K562 (cell line): Measurements from ENCODE around the gene RASEF. TPM values are rescaled to one million over a fixed set of nuclear protein-coding genes. Genes with fewer than 3 reads are reported as not detected.

ENCODE experiments used
- ATAC-seq: fragments of 200-7000 bp; cut with Tn5 transposase; 3 replicates; pipeline ENCODE4 v1.9.1; 2020; ENCODE audit warnings: moderate library complexity
- BruUV-seq: library from RNA; stranded (reverse); fragments of 400-500 nt; replicated peaks from 2 replicates; lab custom pipeline; 2021; lab: Mats Ljungman, UMichigan
- CTCF ChIA-PET: fragments of 300-600 bp; formaldehyde crosslinking; extraction: SDS; loops from one replicate; lab custom pipeline; 2021; ENCODE audit warnings: low intra/inter-chr PET ratio; lab: Yijun Ruan, JAX
- POLR2A ChIA-PET: fragments of 300-600, 350-650 bp; sonication (Branson Sonifier 250); formaldehyde crosslinking; extraction: SDS; loops from one replicate; lab custom pipeline; 2021; ENCODE audit warnings: antibody characterized with exemption, inconsistent platforms; lab: Yijun Ruan, JAX
- DNase-seq, 4 experiments: peaks; one replicate each; pipeline versions ENCODE4 v3.0.0 to v3.0.0-alpha.2; 2011 to 2018; ENCODE audit warnings: low spot score in 3 of 4, mixed read lengths in 3 of 4; ENCODE audit errors: extremely low read depth in 1 of 4
- FAIRE-seq: peaks from 2 replicates; lab custom pipeline; 2011; peaks lifted over from hg19 to GRCh38; lab: Jason Lieb, UNC
- H2AFZ ChIP-seq: 2 replicates; pipeline ENCODE4 v1.6.0; 2011; ENCODE audit warnings: low read depth, low read length, control low read depth, inconsistent platforms
- H3K27ac ChIP-seq: fragments of 200-600 bp; 3 replicates; pipeline ENCODE4 v1.8.0; 2011; ENCODE audit warnings: low read depth, mild to moderate bottlenecking, control low read depth, inconsistent platforms, low read length, moderate library complexity, mixed read lengths; ENCODE audit errors: extremely low read depth
- H3K27me3 ChIP-seq, 2 experiments: fragments of 300-600 bp in 1 of 2; 2 replicates in 1 of 2; 3 replicates in 1 of 2; pipeline versions ENCODE4 v1.6.0 to v1.8.0; 2011; ENCODE audit warnings: inconsistent platforms in 2 of 2, low read length in 2 of 2, mild to moderate bottlenecking in 1 of 2, mixed read lengths in 1 of 2, moderate library complexity in 1 of 2; ENCODE audit not compliant: control insufficient read depth in 2 of 2, insufficient read depth in 2 of 2
- H3K36me3 ChIP-seq: fragments of 300-600 bp; 3 replicates; pipeline ENCODE4 v1.8.0; 2011; ENCODE audit warnings: mild to moderate bottlenecking, low read length, inconsistent platforms; ENCODE audit not compliant: control insufficient read depth, insufficient read depth
- H3K4me1 ChIP-seq, 2 experiments: fragments of 200-600 bp in 1 of 2; replicated peaks in 1 of 2; 2 replicates in 1 of 2; 3 replicates in 1 of 2; pipeline versions ENCODE4 v1.5.1 to v1.8.0; 2011; ENCODE audit warnings: inconsistent platforms in 2 of 2, low read length in 2 of 2, mild to moderate bottlenecking in 1 of 2, mixed read lengths in 1 of 2, moderate library complexity in 1 of 2; ENCODE audit not compliant: control insufficient read depth in 2 of 2, insufficient read depth in 2 of 2
- H3K4me2 ChIP-seq: 2 replicates; pipeline ENCODE4 v1.6.1; 2011; ENCODE audit warnings: low read length, control low read depth, inconsistent platforms, mixed read lengths; ENCODE audit not compliant: insufficient read depth
- H3K4me3 ChIP-seq: fragments of 200-600 bp; sonication (generic), shearing (Covaris generic); 2 replicates; pipeline ENCODE4 v1.5.1; 2016; ENCODE audit warnings: control low read depth, inconsistent platforms
- H3K79me2 ChIP-seq: fragments of 200-600 bp; 3 replicates; pipeline ENCODE4 v1.8.0; 2011; ENCODE audit warnings: low read length, inconsistent platforms; ENCODE audit not compliant: control insufficient read depth, insufficient read depth
- H3K9ac ChIP-seq, 2 experiments: 2 replicates each; pipeline versions ENCODE4 v1.6.0 to v1.6.1; 2011; ENCODE audit warnings: low read depth in 2 of 2, low read length in 2 of 2, control low read depth in 1 of 2, inconsistent platforms in 1 of 2, mild to moderate bottlenecking in 1 of 2, mixed read lengths in 1 of 2; ENCODE audit not compliant: insufficient read depth in 1 of 2
- H3K9me1 ChIP-seq: one replicate; pipeline ENCODE4 v1.6.0; 2011; ENCODE audit warnings: inconsistent platforms, mild to moderate bottlenecking, low read length, moderate library complexity; ENCODE audit not compliant: control insufficient read depth, insufficient read depth
- H3K9me3 ChIP-seq: replicated peaks from 2 replicates; pipeline ENCODE4 v1.5.1; 2011; ENCODE audit warnings: low read depth, low read length, inconsistent platforms; ENCODE audit not compliant: control insufficient read depth, insufficient read depth
- H4K20me1 ChIP-seq: replicated peaks from 2 replicates; pipeline ENCODE4 v1.6.1; 2011; ENCODE audit warnings: low read length, inconsistent platforms, mixed read lengths; ENCODE audit not compliant: control insufficient read depth, insufficient read depth
- FUS ChIP-seq: fragments of 200-400 bp; formaldehyde crosslinking; optimal IDR thresholded peaks from 2 replicates; pipeline ENCODE3; 2017; ENCODE audit warnings: low read depth, low read length
- GABPB1 ChIP-seq: sonication (generic); formaldehyde crosslinking; IDR thresholded peaks from 2 replicates; pipeline ENCODE4 v1.8.0; 2022; ENCODE audit warnings: mild to moderate bottlenecking, missing genetic modification reagents
- HMGN3 ChIP-seq: IDR thresholded peaks from 2 replicates; pipeline ENCODE4 v1.6.1; 2011; ENCODE audit warnings: borderline replicate concordance, low read depth, mild to moderate bottlenecking, mixed read lengths, low read length; ENCODE audit not compliant: insufficient read length; ENCODE audit errors: extremely low read depth
- KLF1 ChIP-seq: fragments of 450-650 bp; IDR thresholded peaks from 2 replicates; pipeline ENCODE4 v1.6.1; 2016; ENCODE audit warnings: missing genetic modification characterization, missing compliant biosample characterization
- NUFIP1 ChIP-seq: fragments of 450-650 bp; IDR thresholded peaks from 2 replicates; pipeline ENCODE4 v1.6.1; 2018; ENCODE audit not compliant: partially characterized antibody
- PHF20 ChIP-seq: fragments of 450-650 bp; IDR thresholded peaks from 2 replicates; pipeline ENCODE4 v1.6.1; 2018; ENCODE audit not compliant: partially characterized antibody
- RBM17 ChIP-seq: fragments of 200-400 bp; formaldehyde crosslinking; IDR thresholded peaks from 2 replicates; pipeline ENCODE4 v1.6.1; 2017; ENCODE audit warnings: low read depth, mild to moderate bottlenecking, low read length, borderline replicate concordance
- ZNF707 ChIP-seq: fragments of 250-450 bp; sonication (Bioruptor Pico); conservative IDR thresholded peaks from 2 replicates; pipeline ENCODE4 v1.8.0; 2022; ENCODE audit warnings: inconsistent platforms, mild to moderate bottlenecking, moderate library complexity
- ZNF780A ChIP-seq: fragments of 250-450 bp; sonication (Bioruptor Pico); IDR thresholded peaks from 2 replicates; pipeline ENCODE4 v1.5.0; 2021; ENCODE audit warnings: mild to moderate bottlenecking
- WGBS: fragments of 100-300 bp; shearing (Covaris generic); methylation state at CpG from one replicate; pipeline ENCODE4 v1.1.6; 2016; ENCODE audit warnings: low coverage, mixed read lengths; ENCODE audit not compliant: insufficient coverage; ENCODE audit errors: missing lambda C conversion rate; 5-methylcytosine and 5-hydroxymethylcytosine counted together
- in situ Hi-C: fragments of 300-500 bp; cut with MboI; formaldehyde crosslinking; loops from 4 replicates; pipeline ENCODE4 v1.15.0; 2018; ENCODE audit warnings: inconsistent platforms, mixed read lengths
- intact Hi-C: fragments of 100-400 bp; cut with micrococcal nuclease; formaldehyde crosslinking; loops from 2 replicates; pipeline ENCODE4 v1.14.2; 2022
- polyA plus RNA-seq, 8 experiments: library from polyadenylated mRNA; depleted of rRNA in 4 of 8; stranded (reverse) in 5 of 8; unstranded in 3 of 8; fragments of >200 nt; fragmentation: Nextera tagmentation in 2 of 8; fragmentation: Illumina TruSeq in 1 of 8; extraction: Ambion mirVana in 2 of 8; extraction: Trizol in 1 of 8; gene quantifications; 2 replicates each; pipeline versions ENCODE4 v1.2.1 to v1.2.3, GENCODE V29; 2011 to 2014; ENCODE audit warnings: inconsistent platforms in 1 of 8, missing spikeins in 1 of 8
- total RNA-seq, 7 experiments: library from RNA; depleted of rRNA in 6 of 7; stranded (reverse); fragments of >200 nt in 6 of 7; fragmentation: Illumina TruSeq in 2 of 7; extraction: Trizol in 2 of 7; gene quantifications; 2 replicates each; pipeline versions ENCODE4 v1.2.1 to v1.2.3, GENCODE V29; 2011 to 2021; ENCODE audit warnings: low replicate concordance in 1 of 7
- TF ChIP-seq, protein P1 (sequence below): fragments of 250-450 bp; sonication (Bioruptor Pico); IDR thresholded peaks from 2 replicates; pipeline ENCODE4 v1.8.0; 2021; ENCODE audit warnings: mild to moderate bottlenecking, moderate library complexity
- TF ChIP-seq, protein P2 (sequence below), 2 experiments: IDR thresholded peaks in 1 of 2; conservative IDR thresholded peaks in 1 of 2; 2 replicates each; pipeline ENCODE4 v1.6.1; 2016; ENCODE audit warnings: low read depth in 2 of 2, mild to moderate bottlenecking in 1 of 2, missing compliant biosample characterization in 1 of 2, missing genetic modification characterization in 1 of 2, moderate library complexity in 1 of 2
- TF ChIP-seq, protein P3 (sequence below), 2 experiments: fragments of 450-650 bp; IDR thresholded peaks; 2 replicates each; pipeline ENCODE4 v1.6.1; 2018; ENCODE audit warnings: mild to moderate bottlenecking in 2 of 2, low read depth in 1 of 2; ENCODE audit not compliant: partially characterized antibody in 2 of 2

RASEF gene
- total and polyA plus RNA-seq, 9 of the 15 experiments (the other 6 are each of a cell fraction or from before 2014, with no cell fraction given): 0.01 to 0.18 (median 0.11) TPM; not detected in 4

DNA sequence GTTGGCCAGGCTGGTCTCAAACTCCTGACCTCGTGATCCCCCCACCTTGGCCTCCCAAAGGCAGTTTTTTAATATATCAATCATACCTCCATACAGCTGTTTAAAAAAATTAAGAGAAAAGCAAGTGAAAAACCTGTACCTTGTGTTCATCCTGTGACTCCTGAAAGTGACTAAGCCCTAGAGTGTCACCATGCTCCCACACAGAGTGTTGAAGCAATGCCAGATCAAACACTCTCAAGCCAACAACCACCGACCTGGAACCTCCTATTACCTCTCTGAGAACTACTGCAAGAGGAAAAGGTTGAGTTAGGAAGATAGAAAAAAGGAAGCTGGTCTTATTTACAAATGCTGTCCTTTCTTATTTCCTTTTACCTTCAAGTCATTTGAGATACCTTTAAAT lies 123.5 kb downstream of the RASEF start:
- ChIA-PET POLR2A (no interaction called here), CTCF (no interaction called here)
- Histone ChIP-seq H3K4me2 (no peak overlapping the region), H3K9me3 (no peaks in the 10 kb centered on the region), H2AFZ (no peak overlapping the region), H4K20me1 (no peaks in the 10 kb centered on the region), H3K36me3 (no peaks in the 10 kb centered on the region), H3K79me2 (no peaks in the 10 kb centered on the region), H3K4me3 (no peak overlapping the region), H3K27ac (no peak overlapping the region), H3K9ac (no peak overlapping the region), H3K27me3 (no peaks in the 10 kb centered on the region), H3K4me1 (no peaks in the 10 kb centered on the region), H3K9me1 (no peaks in the 10 kb centered on the region)
- in situ Hi-C loops (no loop called here), intact Hi-C loops (no loop called here)
- no TSS peak for BruUV-seq
- DNase-seq (no peak), FAIRE-seq (no peak), ATAC-seq (no peak)
- WGBS: 0% methylated on average over 2 of the region's 2 CpGs
- TF ChIP-seq ZNF780A (CRISPR knock-in tag): no peak
- TF ChIP-seq GABPB1 (CRISPR knock-in tag): no peak
- TF ChIP-seq RBM17: no peak
- TF ChIP-seq ZNF707 (CRISPR knock-in tag): no peak
- TF ChIP-seq, protein P1, sequence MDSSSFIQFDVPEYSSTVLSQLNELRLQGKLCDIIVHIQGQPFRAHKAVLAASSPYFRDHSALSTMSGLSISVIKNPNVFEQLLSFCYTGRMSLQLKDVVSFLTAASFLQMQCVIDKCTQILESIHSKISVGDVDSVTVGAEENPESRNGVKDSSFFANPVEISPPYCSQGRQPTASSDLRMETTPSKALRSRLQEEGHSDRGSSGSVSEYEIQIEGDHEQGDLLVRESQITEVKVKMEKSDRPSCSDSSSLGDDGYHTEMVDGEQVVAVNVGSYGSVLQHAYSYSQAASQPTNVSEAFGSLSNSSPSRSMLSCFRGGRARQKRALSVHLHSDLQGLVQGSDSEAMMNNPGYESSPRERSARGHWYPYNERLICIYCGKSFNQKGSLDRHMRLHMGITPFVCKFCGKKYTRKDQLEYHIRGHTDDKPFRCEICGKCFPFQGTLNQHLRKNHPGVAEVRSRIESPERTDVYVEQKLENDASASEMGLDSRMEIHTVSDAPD (CRISPR knock-in tag): no peak
- TF ChIP-seq PHF20: no peak
- TF ChIP-seq KLF1 (tag): no peak
- TF ChIP-seq, protein P2, sequence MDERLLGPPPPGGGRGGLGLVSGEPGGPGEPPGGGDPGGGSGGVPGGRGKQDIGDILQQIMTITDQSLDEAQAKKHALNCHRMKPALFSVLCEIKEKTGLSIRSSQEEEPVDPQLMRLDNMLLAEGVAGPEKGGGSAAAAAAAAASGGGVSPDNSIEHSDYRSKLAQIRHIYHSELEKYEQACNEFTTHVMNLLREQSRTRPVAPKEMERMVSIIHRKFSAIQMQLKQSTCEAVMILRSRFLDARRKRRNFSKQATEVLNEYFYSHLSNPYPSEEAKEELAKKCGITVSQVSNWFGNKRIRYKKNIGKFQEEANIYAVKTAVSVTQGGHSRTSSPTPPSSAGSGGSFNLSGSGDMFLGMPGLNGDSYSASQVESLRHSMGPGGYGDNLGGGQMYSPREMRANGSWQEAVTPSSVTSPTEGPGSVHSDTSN (CRISPR knock-in tag; IDR thresholded peaks at IDR 0.05; ENCODE audit: low read depth): no peak
- TF ChIP-seq, protein P2 (tag; conservative IDR thresholded peaks at IDR 0.05; ENCODE audit: low read depth): no peak
- no peak for TF ChIP-seq HMGN3
- TF ChIP-seq, protein P3, sequence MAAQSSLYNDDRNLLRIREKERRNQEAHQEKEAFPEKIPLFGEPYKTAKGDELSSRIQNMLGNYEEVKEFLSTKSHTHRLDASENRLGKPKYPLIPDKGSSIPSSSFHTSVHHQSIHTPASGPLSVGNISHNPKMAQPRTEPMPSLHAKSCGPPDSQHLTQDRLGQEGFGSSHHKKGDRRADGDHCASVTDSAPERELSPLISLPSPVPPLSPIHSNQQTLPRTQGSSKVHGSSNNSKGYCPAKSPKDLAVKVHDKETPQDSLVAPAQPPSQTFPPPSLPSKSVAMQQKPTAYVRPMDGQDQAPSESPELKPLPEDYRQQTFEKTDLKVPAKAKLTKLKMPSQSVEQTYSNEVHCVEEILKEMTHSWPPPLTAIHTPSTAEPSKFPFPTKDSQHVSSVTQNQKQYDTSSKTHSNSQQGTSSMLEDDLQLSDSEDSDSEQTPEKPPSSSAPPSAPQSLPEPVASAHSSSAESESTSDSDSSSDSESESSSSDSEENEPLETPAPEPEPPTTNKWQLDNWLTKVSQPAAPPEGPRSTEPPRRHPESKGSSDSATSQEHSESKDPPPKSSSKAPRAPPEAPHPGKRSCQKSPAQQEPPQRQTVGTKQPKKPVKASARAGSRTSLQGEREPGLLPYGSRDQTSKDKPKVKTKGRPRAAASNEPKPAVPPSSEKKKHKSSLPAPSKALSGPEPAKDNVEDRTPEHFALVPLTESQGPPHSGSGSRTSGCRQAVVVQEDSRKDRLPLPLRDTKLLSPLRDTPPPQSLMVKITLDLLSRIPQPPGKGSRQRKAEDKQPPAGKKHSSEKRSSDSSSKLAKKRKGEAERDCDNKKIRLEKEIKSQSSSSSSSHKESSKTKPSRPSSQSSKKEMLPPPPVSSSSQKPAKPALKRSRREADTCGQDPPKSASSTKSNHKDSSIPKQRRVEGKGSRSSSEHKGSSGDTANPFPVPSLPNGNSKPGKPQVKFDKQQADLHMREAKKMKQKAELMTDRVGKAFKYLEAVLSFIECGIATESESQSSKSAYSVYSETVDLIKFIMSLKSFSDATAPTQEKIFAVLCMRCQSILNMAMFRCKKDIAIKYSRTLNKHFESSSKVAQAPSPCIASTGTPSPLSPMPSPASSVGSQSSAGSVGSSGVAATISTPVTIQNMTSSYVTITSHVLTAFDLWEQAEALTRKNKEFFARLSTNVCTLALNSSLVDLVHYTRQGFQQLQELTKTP (IDR thresholded peaks at IDR 0.05; ENCODE audit: low read depth in 1 of 2, partially characterized antibody in 2 of 2): no peak
- TF ChIP-seq FUS: no peak
- no peak for TF ChIP-seq NUFIP1
